ENCODE measurements around the gene MRPS34.
A peak's percentile ranks its signal among the peaks of the same experiment; 100 is the strongest.

Gene MRPS34

DNA sequence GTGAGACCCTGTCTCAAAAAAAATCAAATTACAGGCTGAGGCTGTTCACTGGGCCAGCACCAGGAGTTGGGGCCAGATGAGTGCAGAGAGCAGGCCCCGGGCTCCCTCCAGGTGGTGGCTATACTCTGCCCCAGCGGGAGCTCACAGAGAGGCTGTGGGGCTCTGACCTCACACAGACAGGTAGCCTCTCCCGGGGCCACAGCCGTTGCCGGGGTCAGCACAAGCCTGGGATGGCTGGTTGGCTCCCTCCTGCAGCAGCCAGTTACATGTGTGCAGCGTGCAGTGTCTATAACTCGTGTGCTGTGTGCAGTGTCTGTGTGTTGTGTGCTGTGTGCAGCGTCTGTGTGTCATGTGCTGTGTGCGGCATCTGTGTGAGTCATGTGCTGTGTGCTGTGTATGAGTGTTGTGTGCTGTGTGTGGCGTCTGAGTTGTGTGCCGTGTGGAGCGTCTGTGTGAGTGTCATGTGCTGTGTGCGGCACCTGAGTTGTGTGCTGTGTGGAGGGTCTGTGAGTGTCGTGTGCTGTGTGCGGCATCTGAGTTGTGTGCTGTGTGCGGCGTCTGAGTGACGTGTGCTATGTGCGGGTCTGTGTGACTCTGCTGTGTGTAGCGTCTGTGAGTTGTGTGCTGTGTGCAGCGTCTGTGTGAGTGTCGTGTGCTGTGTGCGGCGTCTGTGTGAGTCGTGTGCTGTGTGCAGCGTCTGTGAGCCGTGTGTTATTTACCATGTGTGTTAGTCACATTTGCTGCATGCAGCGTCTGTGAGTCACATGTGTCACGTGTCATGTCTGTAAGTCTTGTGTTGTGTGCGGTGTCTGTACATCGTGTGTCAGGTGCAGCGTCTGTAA, 46.1 kb downstream of the MRPS34 start:
- intact Hi-C loops (cut with DNase I; ENCODE audit: low total_unique reads): no loop called here
- no peaks in the 10 kb centered on the region for H3K9me3 ChIP-seq
- no peak overlapping the region for H3K4me3 ChIP-seq
- TF ChIP-seq, protein P1, sequence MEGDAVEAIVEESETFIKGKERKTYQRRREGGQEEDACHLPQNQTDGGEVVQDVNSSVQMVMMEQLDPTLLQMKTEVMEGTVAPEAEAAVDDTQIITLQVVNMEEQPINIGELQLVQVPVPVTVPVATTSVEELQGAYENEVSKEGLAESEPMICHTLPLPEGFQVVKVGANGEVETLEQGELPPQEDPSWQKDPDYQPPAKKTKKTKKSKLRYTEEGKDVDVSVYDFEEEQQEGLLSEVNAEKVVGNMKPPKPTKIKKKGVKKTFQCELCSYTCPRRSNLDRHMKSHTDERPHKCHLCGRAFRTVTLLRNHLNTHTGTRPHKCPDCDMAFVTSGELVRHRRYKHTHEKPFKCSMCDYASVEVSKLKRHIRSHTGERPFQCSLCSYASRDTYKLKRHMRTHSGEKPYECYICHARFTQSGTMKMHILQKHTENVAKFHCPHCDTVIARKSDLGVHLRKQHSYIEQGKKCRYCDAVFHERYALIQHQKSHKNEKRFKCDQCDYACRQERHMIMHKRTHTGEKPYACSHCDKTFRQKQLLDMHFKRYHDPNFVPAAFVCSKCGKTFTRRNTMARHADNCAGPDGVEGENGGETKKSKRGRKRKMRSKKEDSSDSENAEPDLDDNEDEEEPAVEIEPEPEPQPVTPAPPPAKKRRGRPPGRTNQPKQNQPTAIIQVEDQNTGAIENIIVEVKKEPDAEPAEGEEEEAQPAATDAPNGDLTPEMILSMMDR (IDR thresholded peaks at IDR 0.05): no peak
- H3K36me3 ChIP-seq: peaks cover 42 to 72% (median 49%) of the 10 kb centered on the region in 3 donors
- H3K27me3 ChIP-seq: no peaks in the 10 kb centered on the region
- H3K27ac ChIP-seq: no peak overlapping the region
- DNase-seq: no peak
- peaks cover 0 to 23% (median 14%) of the 10 kb centered on the region in 4 donors for H3K4me1 ChIP-seq

GRCh38 chr16:1724491-1724890, 48.4 kb downstream of the MRPS34 start:
- Histone ChIP-seq H3K27me3 (no peaks in the 10 kb centered on the region), H3K36me3 (peaks cover 33 to 54% (median 34%) of the 10 kb centered on the region in 3 donors), H3K4me3 (no peak overlapping the region), H3K9me3 (no peaks in the 10 kb centered on the region), H3K4me1 (peaks cover 0 to 26% (median 16%) of the 10 kb centered on the region in 4 donors), H3K27ac (no peak overlapping the region)
- intact Hi-C loops (cut with DNase I; ENCODE audit: low total_unique reads): no loop called here
- TF ChIP-seq, protein P1 (IDR thresholded peaks at IDR 0.05): no peak
- no peak for DNase-seq

DNA sequence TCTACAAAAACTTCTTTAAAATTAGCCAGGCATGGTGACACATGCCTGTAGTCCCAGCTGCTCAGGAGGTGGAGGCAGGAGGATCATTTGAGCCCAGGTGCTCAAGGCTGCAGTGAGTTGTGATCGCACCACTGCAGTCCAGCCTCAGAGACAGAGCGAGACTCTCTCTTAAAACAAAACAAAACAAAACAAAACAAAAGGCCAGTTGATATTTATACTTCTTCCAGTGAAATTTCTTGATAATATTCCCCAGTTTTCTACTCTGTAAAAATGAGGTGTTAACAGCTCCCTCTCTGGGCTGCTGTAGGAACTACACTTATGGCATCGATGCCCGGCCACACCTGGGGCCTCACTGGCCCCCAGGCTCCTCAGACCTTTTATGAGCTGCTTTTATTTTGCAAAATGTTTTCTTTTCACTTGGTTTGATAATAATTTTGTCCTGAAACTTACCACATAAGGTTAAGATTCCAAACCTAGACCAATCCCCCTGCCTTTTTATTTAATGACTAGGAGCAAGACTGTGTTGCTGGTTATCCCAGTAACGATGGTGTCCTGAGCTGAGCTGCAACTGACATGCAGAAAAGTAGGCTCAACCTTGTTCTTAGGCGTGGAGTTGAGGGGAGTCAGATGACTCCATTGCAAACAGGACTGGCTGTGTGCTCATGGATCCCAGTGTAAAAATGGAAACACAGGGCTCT, 49.3 kb downstream of the MRPS34 start:
- intact Hi-C loops (cut with DNase I; ENCODE audit: low total_unique reads): no loop called here
- no peak for DNase-seq
- Histone ChIP-seq H3K27ac (no peak overlapping the region), H3K4me1 (peaks cover 0 to 26% (median 16%) of the 10 kb centered on the region in 4 donors), H3K36me3 (peaks cover 24 to 45% (median 29%) of the 10 kb centered on the region in 3 donors), H3K4me3 (no peak overlapping the region), H3K27me3 (no peaks in the 10 kb centered on the region), H3K9me3 (no peaks in the 10 kb centered on the region)
- TF ChIP-seq, protein P1 (IDR thresholded peaks at IDR 0.05): peak; percentile 49 to 79
